ENCODE data around the gene USP15. TPM values are rescaled to one million over a fixed set of nuclear protein-coding genes. Genes with fewer than 3 reads are reported as not detected.

Gene USP15
- total RNA-seq: 10 to 100 TPM; 85.5 to 86.6 TPM

- ChIA-PET POLR2A (interaction anchor here (1.0 to 1.4 kb wide), 4 partner anchors 8 to 207 kb away, joined by 3 to 5 read pairs (median 4); partner anchors contain the start of gene MON2), CTCF (interaction anchor here (0.9 to 1.4 kb wide), 4 partner anchors 9 to 207 kb away, joined by 3 to 4 read pairs (median 3); partner anchors contain the start of gene MON2)
Observed at GRCh38 chr12:62259993-62260732, at the start of gene USP15. USP15 (plus strand) TSS chr12:62260404; CDS start chr12:62260415, 11 bp downstream.

GRCh38 chr12:62210422-62210821 lies 49.8 kb upstream of the USP15 start:
- CTCF ChIA-PET: interaction anchor here (0.7 to 0.9 kb wide), 2 partner anchors 9 to 17 kb away, joined by 3 read pairs; no protein-coding TSS in a partner anchor
- POLR2A ChIA-PET: no interaction called here

GRCh38 chr12:62211510-62211909 lies 48.7 kb upstream of the USP15 start:
- CTCF ChIA-PET: interaction anchor here (0.7 kb wide), 1 partner anchor 9 kb away, joined by 3 read pairs; no protein-coding TSS in a partner anchor
- POLR2A ChIA-PET: no interaction called here

- POLR2A ChIA-PET: no interaction called here
- CTCF ChIA-PET: no interaction called here
Observed at GRCh38 chr12:62214846-62215245, 45.4 kb upstream of the USP15 start.

- POLR2A ChIA-PET: no interaction called here
- CTCF ChIA-PET: interaction anchor here (0.6 kb wide), 1 partner anchor 225 kb away, joined by 3 read pairs; no protein-coding TSS in a partner anchor
Observed at GRCh38 chr12:62215506-62215905, 44.7 kb upstream of the USP15 start.

- POLR2A ChIA-PET: no interaction called here
- CTCF ChIA-PET: no interaction called here
Observed at GRCh38 chr12:62217466-62218194, 42.6 kb upstream of the USP15 start.

- ChIA-PET CTCF (interaction anchor here (0.6 kb wide), 1 partner anchor 25 kb away, joined by 3 read pairs; no protein-coding TSS in a partner anchor), POLR2A (no interaction called here)
Observed at GRCh38 chr12:62221107-62221506, 39.1 kb upstream of the USP15 start.

GRCh38 chr12:62224601-62225000 lies 35.6 kb upstream of the USP15 start:
- ChIA-PET CTCF (no interaction called here), POLR2A (no interaction called here)

GRCh38 chr12:62227091-62227490 lies 33.1 kb upstream of the USP15 start:
- CTCF ChIA-PET: no interaction called here
- POLR2A ChIA-PET: no interaction called here

GRCh38 chr12:62230652-62231051 lies 29.6 kb upstream of the USP15 start:
- POLR2A ChIA-PET: no interaction called here
- CTCF ChIA-PET: no interaction called here

GRCh38 chr12:62232143-62232729 lies 28.0 kb upstream of the USP15 start:
- ChIA-PET POLR2A (no interaction called here), CTCF (no interaction called here)

- ChIA-PET POLR2A (no interaction called here), CTCF (no interaction called here)
Observed at GRCh38 chr12:62233805-62234204, 26.4 kb upstream of the USP15 start.

GRCh38 chr12:62239571-62239970 lies 20.6 kb upstream of the USP15 start:
- POLR2A ChIA-PET: no interaction called here
- CTCF ChIA-PET: no interaction called here

GRCh38 chr12:62247281-62248045 lies 12.7 kb upstream of the USP15 start:
- POLR2A ChIA-PET: no interaction called here
- CTCF ChIA-PET: no interaction called here

- ChIA-PET POLR2A (no interaction called here), CTCF (interaction anchor here (0.7 kb wide), 1 partner anchor 8 kb away, joined by 3 read pairs; no protein-coding TSS in a partner anchor)
Observed at GRCh38 chr12:62248873-62249272, 11.3 kb upstream of the USP15 start.

- ChIA-PET CTCF (no interaction called here), POLR2A (no interaction called here)
Observed at GRCh38 chr12:62249419-62249818, 10.8 kb upstream of the USP15 start.

- POLR2A ChIA-PET: interaction anchor here (1.2 kb wide), 1 partner anchor 9 kb away, joined by 5 read pairs; the partner anchor contains the start of gene USP15
- CTCF ChIA-PET: interaction anchor here (0.5 to 1.0 kb wide), 2 partner anchors 9 to 542 kb away, joined by 3 to 4 read pairs; partner anchors contain the start of gene USP15
Observed at GRCh38 chr12:62250671-62251608, 9.3 kb upstream of the USP15 start.

GRCh38 chr12:62251609-62251958 lies 8.6 kb upstream of the USP15 start:
- POLR2A ChIA-PET: interaction anchor here (1.2 kb wide), 1 partner anchor 8 kb away, joined by 5 read pairs; the partner anchor contains the start of gene USP15
- CTCF ChIA-PET: interaction anchor here (0.5 to 1.0 kb wide), 2 partner anchors 8 to 542 kb away, joined by 3 to 4 read pairs; partner anchors contain the start of gene USP15

- POLR2A ChIA-PET: no interaction called here
- CTCF ChIA-PET: no interaction called here
Observed at GRCh38 chr12:62252576-62252975, 7.6 kb upstream of the USP15 start.
